Keratinocyte (primary cell): Measurements from ENCODE around the gene CHAC1. TPM values are rescaled to one million over a fixed set of nuclear protein-coding genes. Genes with fewer than 3 reads are reported as not detected.
A peak's percentile ranks its signal among the peaks of the same experiment; 100 is the strongest.

Experiments
- DNase-seq: peaks from one replicate; pipeline ENCODE4 v3.0.0-alpha.2; 2011; ENCODE audit warnings: low read depth, missing footprints, low spot score
- FAIRE-seq: peaks from 2 replicates; lab custom pipeline; 2011; peaks lifted over from hg19 to GRCh38; lab: Jason Lieb, UNC
- H2AFZ ChIP-seq: 2 replicates; pipeline ENCODE4 v1.6.0; 2012; ENCODE audit warnings: low read length, control low read depth, inconsistent platforms; ENCODE audit not compliant: control insufficient read depth
- H3K27ac ChIP-seq: 2 replicates; pipeline ENCODE4 v1.5.1; 2011; ENCODE audit warnings: low read length; ENCODE audit not compliant: control insufficient read depth, insufficient read depth
- H3K27me3 ChIP-seq: 3 replicates; pipeline ENCODE4 v1.6.0; 2011; ENCODE audit warnings: low read length; ENCODE audit not compliant: control insufficient read depth, insufficient read depth; ENCODE audit errors: extremely low read depth
- H3K36me3 ChIP-seq, 2 experiments: 2 replicates in 1 of 2; 3 replicates in 1 of 2; pipeline ENCODE4 v1.5.1; 2011; ENCODE audit warnings: low read length in 2 of 2, mild to moderate bottlenecking in 1 of 2; ENCODE audit not compliant: control insufficient read depth in 2 of 2, insufficient read depth in 2 of 2; ENCODE audit errors: extremely low read depth in 1 of 2
- H3K4me1 ChIP-seq: 3 replicates; pipeline ENCODE4 v1.5.1; 2011; ENCODE audit warnings: low read length; ENCODE audit not compliant: control insufficient read depth, insufficient read depth; ENCODE audit errors: extremely low read depth
- H3K4me2 ChIP-seq: 3 replicates; pipeline ENCODE4 v1.6.0; 2011; ENCODE audit warnings: low read depth, low read length; ENCODE audit not compliant: control insufficient read depth, insufficient read depth; ENCODE audit errors: extremely low read depth
- H3K4me3 ChIP-seq, 3 experiments: fragments of 200-600 bp in 1 of 3; sonication (generic) in 1 of 3; 2 replicates in 2 of 3; 3 replicates in 1 of 3; pipeline ENCODE4 v1.5.1; 2011 to 2016; ENCODE audit warnings: low read length in 3 of 3, mild to moderate bottlenecking in 3 of 3, control low read depth in 2 of 3, inconsistent platforms in 1 of 3, low read depth in 1 of 3, mixed read lengths in 1 of 3, mixed run types in 1 of 3, moderate library complexity in 1 of 3; ENCODE audit not compliant: control insufficient read depth in 2 of 3, insufficient read depth in 2 of 3; ENCODE audit errors: extremely low read depth in 1 of 3
- H3K79me2 ChIP-seq: 2 replicates; pipeline ENCODE4 v1.6.0; 2012; ENCODE audit warnings: low read length; ENCODE audit not compliant: control insufficient read depth, insufficient read depth
- H3K9ac ChIP-seq: 3 replicates; pipeline ENCODE4 v1.6.0; 2011; ENCODE audit warnings: low read length; ENCODE audit not compliant: control insufficient read depth, insufficient read depth; ENCODE audit errors: extremely low read depth
- H3K9me1 ChIP-seq: 3 replicates; pipeline ENCODE4 v1.6.0; 2011; ENCODE audit warnings: low read length; ENCODE audit not compliant: control insufficient read depth, insufficient read depth; ENCODE audit errors: extremely low read depth
- H3K9me3 ChIP-seq: 2 replicates; pipeline ENCODE4 v1.5.1; 2012; ENCODE audit warnings: low read depth, low read length; ENCODE audit not compliant: control insufficient read depth
- H4K20me1 ChIP-seq: 3 replicates; pipeline ENCODE4 v1.6.0; 2011; ENCODE audit warnings: low read length; ENCODE audit not compliant: control insufficient read depth, insufficient read depth; ENCODE audit errors: extremely low read depth
- CTCF ChIP-seq, 3 experiments: IDR thresholded peaks in 1 of 3; conservative IDR thresholded peaks in 1 of 3; optimal IDR thresholded peaks in 1 of 3; 2 replicates in 2 of 3; 3 replicates in 1 of 3; pipeline versions ENCODE3 to v1.5.1; 2011; ENCODE audit warnings: low read length in 3 of 3, mild to moderate bottlenecking in 3 of 3, moderate library complexity in 2 of 3, control low read depth in 1 of 3, inconsistent platforms in 1 of 3; ENCODE audit not compliant: insufficient read depth in 2 of 3; ENCODE audit errors: extremely low read depth in 1 of 3
- EZH2 ChIP-seq: IDR thresholded peaks from one replicate; pipeline ENCODE4 v1.6.1; 2012; ENCODE audit warnings: inconsistent platforms, mild to moderate bottlenecking, low read length, moderate library complexity
- dilution Hi-C: fragments of 300-500 bp; cut with MboI; formaldehyde crosslinking; loops from one replicate; pipeline ENCODE4 v1.7.0; 2020; ENCODE audit warnings: low sequenced_read_pairs; ENCODE audit not compliant: extremely low pct_ligation_motif_present
- polyA plus RNA-seq, 5 experiments: library from polyadenylated mRNA; depleted of rRNA in 3 of 5; stranded (reverse) in 3 of 5; stranded (forward) in 1 of 5; unstranded in 1 of 5; fragments of >200 nt; gene quantifications; 1 replicate in 1 of 5; 2 replicates in 3 of 5; 3 replicates in 1 of 5; pipeline versions ENCODE4 v1.2.1 to v1.2.3, GENCODE V29; 2011 to 2012; ENCODE audit warnings: missing spikeins in 2 of 5, low read depth in 1 of 5, low replicate concordance in 1 of 5

CHAC1 gene
- polyA plus RNA-seq, 1 donor (not counting 4 experiments of a cell fraction or from before 2014, with no cell fraction given), result 6.4 TPM

- Histone ChIP-seq H3K36me3 (no peaks in the 10 kb centered on the region), H4K20me1 (peaks cover 2% of the 10 kb centered on the region), H3K9ac (no peak overlapping the region), H2AFZ (no peak overlapping the region), H3K4me2 (peak overlapping the region; percentile 70), H3K4me3 (peak overlapping the region in 2 of 3 experiments; percentile 43 to 51), H3K9me3 (no peaks in the 10 kb centered on the region), H3K27ac (no peak overlapping the region), H3K79me2 (no peaks in the 10 kb centered on the region), H3K9me1 (no peaks in the 10 kb centered on the region), H3K4me1 (peaks cover 19% of the 10 kb centered on the region), H3K27me3 (peaks cover 79% of the 10 kb centered on the region)
- TF ChIP-seq EZH2, result no peak
- peak; percentile 58 to 93 (median 77) for TF ChIP-seq CTCF (optimal IDR thresholded peaks at IDR 0.05 in 1 of 3, IDR thresholded peaks at IDR 0.05 in 1 of 3, conservative IDR thresholded peaks at IDR 0.05 in 1 of 3; ENCODE audit: extremely low read depth in 1 of 3, insufficient read depth in 2 of 3, low read length in 3 of 3)
- dilution Hi-C loops, result no loop called here
- no peak for DNase-seq
- FAIRE-seq, result no peak
Measured at GRCh38 chr15:40930430-40931299, 22.6 kb upstream of the CHAC1 start.

GRCh38 chr15:40931300-40932142 is 21.8 kb upstream of the CHAC1 start:
- H3K9me3 ChIP-seq, result no peaks in the 10 kb centered on the region
- no peak overlapping the region for H3K27ac ChIP-seq
- H3K36me3 ChIP-seq, result no peaks in the 10 kb centered on the region
- no peak overlapping the region for H3K4me2 ChIP-seq
- FAIRE-seq (no peak), DNase-seq (no peak)
- H3K4me1 ChIP-seq, result peaks cover 15% of the 10 kb centered on the region
- H4K20me1 ChIP-seq, result peaks cover 2% of the 10 kb centered on the region
- TF ChIP-seq EZH2, result no peak
- TF ChIP-seq CTCF (optimal IDR thresholded peaks at IDR 0.05 in 1 of 3, IDR thresholded peaks at IDR 0.05 in 1 of 3, conservative IDR thresholded peaks at IDR 0.05 in 1 of 3; ENCODE audit: extremely low read depth in 1 of 3, insufficient read depth in 2 of 3, low read length in 3 of 3), result no peak
- H3K27me3 ChIP-seq, result peaks cover 71% of the 10 kb centered on the region
- dilution Hi-C loops, result no loop called here
- H3K9ac ChIP-seq, result no peak overlapping the region
- H3K79me2 ChIP-seq, result no peaks in the 10 kb centered on the region
- H3K4me3 ChIP-seq, result no peak overlapping the region
- no peak overlapping the region for H2AFZ ChIP-seq
- H3K9me1 ChIP-seq, result no peaks in the 10 kb centered on the region
